HG02759 (cell line): ENCODE measurements around the gene LARGE1.

Experiments
- ATAC-seq: cut with Tn5 transposase; IDR thresholded peaks from one replicate; pipeline ENCODE4 v1.9.1; 2021; ENCODE audit warnings: mild to moderate bottlenecking, moderate library complexity; ENCODE audit not compliant: unreplicated experiment

LARGE1 gene

GRCh38 chr22:33785283-33785968 is 134.8 kb downstream of the LARGE1 start:
- no peak for ATAC-seq

- ATAC-seq: no peak
Measured at GRCh38 chr22:33781411-33781810, 138.9 kb downstream of the LARGE1 start.

- no peak for ATAC-seq
Measured at GRCh38 chr22:33780531-33781136, 139.6 kb downstream of the LARGE1 start.

- ATAC-seq: no peak
Measured at GRCh38 chr22:33779243-33779642, 141.0 kb downstream of the LARGE1 start.

- no peak for ATAC-seq
Measured at GRCh38 chr22:33776491-33776890, 143.8 kb downstream of the LARGE1 start.

GRCh38 chr22:33774781-33775180 is 145.5 kb downstream of the LARGE1 start:
- no peak for ATAC-seq

GRCh38 chr22:33772745-33773144 is 147.5 kb downstream of the LARGE1 start:
- ATAC-seq: no peak

- no peak for ATAC-seq
Measured at GRCh38 chr22:33771136-33771535, 149.1 kb downstream of the LARGE1 start.

- ATAC-seq: no peak
Measured at GRCh38 chr22:33770723-33771122, 149.6 kb downstream of the LARGE1 start.

- ATAC-seq: no peak
Measured at GRCh38 chr22:33766091-33766490, 154.2 kb downstream of the LARGE1 start.

GRCh38 chr22:33758961-33759360 is 161.3 kb downstream of the LARGE1 start:
- no peak for ATAC-seq

- no peak for ATAC-seq
Measured at GRCh38 chr22:33757802-33758483, 162.3 kb downstream of the LARGE1 start.

- ATAC-seq: no peak
Measured at GRCh38 chr22:33757041-33757801, 163.1 kb downstream of the LARGE1 start.

GRCh38 chr22:33756508-33756949 is 163.7 kb downstream of the LARGE1 start:
- no peak for ATAC-seq

- ATAC-seq: no peak
Measured at GRCh38 chr22:33748714-33749113, 171.6 kb downstream of the LARGE1 start.

- no peak for ATAC-seq
Measured at GRCh38 chr22:33747576-33748180, 172.6 kb downstream of the LARGE1 start.

GRCh38 chr22:33747029-33747428 is 173.2 kb downstream of the LARGE1 start:
- no peak for ATAC-seq

GRCh38 chr22:33746501-33746928 is 173.8 kb downstream of the LARGE1 start:
- no peak for ATAC-seq

GRCh38 chr22:33745501-33745900 is 174.8 kb downstream of the LARGE1 start:
- no peak for ATAC-seq

- ATAC-seq: no peak
Measured at GRCh38 chr22:33743756-33744155, 176.5 kb downstream of the LARGE1 start.

- ATAC-seq: no peak
Measured at GRCh38 chr22:33741025-33741424, 179.3 kb downstream of the LARGE1 start.
